HepG2 (cell line): Measurements from ENCODE around the gene DIPK1A. TPM values are rescaled to one million over a fixed set of nuclear protein-coding genes. Genes with fewer than 3 reads are reported as not detected.
A peak's percentile ranks its signal among the peaks of the same experiment; 100 is the strongest.

ENCODE experiments used
- ASH2L ChIP-seq: fragments of 300-600, 200-600 bp; sonication (generic); IDR thresholded peaks from 2 replicates; pipeline ENCODE4 v1.7.0; 2017; ENCODE audit warnings: low read depth, mild to moderate bottlenecking, moderate library complexity, mixed read lengths, low read length; ENCODE audit not compliant: insufficient read length
- ATF1 ChIP-seq: IDR thresholded peaks from 2 replicates; pipeline ENCODE4 v1.6.1; 2016; ENCODE audit warnings: mild to moderate bottlenecking, control low read depth
- CENPX ChIP-seq: sonication (generic); formaldehyde crosslinking; IDR thresholded peaks from 2 replicates; pipeline ENCODE4 v1.9.0; 2021; ENCODE audit warnings: mild to moderate bottlenecking, missing genetic modification reagents, moderate library complexity
- ELF3 ChIP-seq: IDR thresholded peaks from 2 replicates; pipeline ENCODE4 v1.6.1; 2016; ENCODE audit warnings: missing genetic modification reagents, missing compliant biosample characterization
- FOXA1 ChIP-seq, 2 experiments: fragments of 450-650 bp in 1 of 2; sonication (generic) in 1 of 2; formaldehyde crosslinking in 1 of 2; IDR thresholded peaks; 2 replicates each; pipeline versions ENCODE4 v1.4.0 to v1.6.1; 2016 to 2020; ENCODE audit warnings: missing genetic modification reagents in 1 of 2
- FOXA3 ChIP-seq: IDR thresholded peaks from 2 replicates; pipeline ENCODE4 v1.6.1; 2016; ENCODE audit warnings: missing genetic modification reagents, missing compliant biosample characterization
- GLI4 ChIP-seq: sonication (generic); formaldehyde crosslinking; IDR thresholded peaks from 2 replicates; pipeline ENCODE4 v1.5.1; 2020; ENCODE audit warnings: missing genetic modification reagents, mild to moderate bottlenecking, moderate library complexity, borderline replicate concordance
- MAFG ChIP-seq: sonication (generic); formaldehyde crosslinking; IDR thresholded peaks from 2 replicates; pipeline ENCODE4 v1.5.1; 2020; ENCODE audit warnings: mild to moderate bottlenecking, missing genetic modification reagents
- PCBP1 ChIP-seq: fragments of 200-400 bp; formaldehyde crosslinking; IDR thresholded peaks from 2 replicates; pipeline ENCODE4 v1.6.1; 2017; ENCODE audit warnings: mild to moderate bottlenecking, low read depth, low read length, borderline replicate concordance
- RELA ChIP-seq: sonication (generic); formaldehyde crosslinking; IDR thresholded peaks from 2 replicates; pipeline ENCODE4 v1.4.0; 2020; ENCODE audit warnings: missing genetic modification reagents
- RORA ChIP-seq: sonication (generic); formaldehyde crosslinking; IDR thresholded peaks from 2 replicates; pipeline ENCODE4 v1.5.0; 2020; ENCODE audit warnings: mild to moderate bottlenecking, missing genetic modification reagents, moderate library complexity
- SNAPC2 ChIP-seq: sonication (generic); formaldehyde crosslinking; IDR thresholded peaks from 2 replicates; pipeline ENCODE4 v1.8.1; 2022; ENCODE audit warnings: mild to moderate bottlenecking, missing genetic modification reagents
- ZBTB3 ChIP-seq: sonication (generic); formaldehyde crosslinking; IDR thresholded peaks from 2 replicates; pipeline ENCODE4 v1.4.0; 2020; ENCODE audit warnings: low read depth, mild to moderate bottlenecking, moderate library complexity, missing genetic modification reagents, borderline replicate concordance
- ZMAT3 ChIP-seq: sonication (generic); formaldehyde crosslinking; conservative IDR thresholded peaks from 2 replicates; pipeline ENCODE4 v1.7.0; 2021; ENCODE audit warnings: missing genetic modification reagents
- ZNF124 ChIP-seq: sonication (generic); formaldehyde crosslinking; IDR thresholded peaks from 2 replicates; pipeline ENCODE4 v1.4.0; 2020; ENCODE audit warnings: missing genetic modification reagents
- ZNF256 ChIP-seq: sonication (generic); formaldehyde crosslinking; conservative IDR thresholded peaks from 2 replicates; pipeline ENCODE4 v1.4.0; 2020; ENCODE audit warnings: missing genetic modification reagents
- ZSCAN30 ChIP-seq: sonication (generic); formaldehyde crosslinking; IDR thresholded peaks from 2 replicates; pipeline ENCODE4 v1.5.0; 2020; ENCODE audit warnings: mild to moderate bottlenecking, missing genetic modification reagents
- polyA plus RNA-seq, 8 experiments: library from polyadenylated mRNA; depleted of rRNA in 3 of 8; stranded (reverse) in 7 of 8; unstranded in 1 of 8; fragments of >200 nt; fragmentation: Illumina TruSeq in 4 of 8; extraction: Trizol in 4 of 8; gene quantifications; 2 replicates each; pipeline versions ENCODE4 v1.2.1 to v1.2.3, GENCODE V29; 2011 to 2016; ENCODE audit warnings: low read depth in 4 of 8, missing spikeins in 1 of 8, mixed read lengths in 1 of 8; ENCODE audit not compliant: insufficient read depth in 1 of 8
- total RNA-seq, 5 experiments: library from RNA; depleted of rRNA; stranded (reverse); fragments of >200 nt; fragmentation: Illumina TruSeq; extraction: Trizol; gene quantifications; 2 replicates each; pipeline ENCODE4 v1.2.3, GENCODE V29; 2016; ENCODE audit warnings: low read depth in 1 of 5
- TF ChIP-seq, protein P1 (sequence below): sonication (generic); formaldehyde crosslinking; IDR thresholded peaks from 2 replicates; pipeline ENCODE4 v1.5.0; 2020; ENCODE audit warnings: mild to moderate bottlenecking, missing genetic modification reagents
- TF ChIP-seq, protein P2 (sequence below): sonication (generic); formaldehyde crosslinking; IDR thresholded peaks from 2 replicates; pipeline ENCODE4 v1.5.1; 2020; ENCODE audit warnings: missing genetic modification reagents, mild to moderate bottlenecking, borderline replicate concordance
- TF ChIP-seq, protein P3 (sequence below): IDR thresholded peaks from 2 replicates; pipeline ENCODE4 v1.4.0; 2020; ENCODE audit warnings: mild to moderate bottlenecking, missing genetic modification reagents

DIPK1A gene
- total and polyA plus RNA-seq, 2 of the 13 experiments (the other 11 are each of a cell fraction or from before 2014, with no cell fraction given), result 8.4 TPM

GRCh38 chr1:92995441-92996430, 34.5 kb upstream of the DIPK1A start (continued):
- TF ChIP-seq ATF1 (no peak), RORA (CRISPR knock-in tag) (no peak), FOXA3 (peak; percentile 52; the same call in 1 of the 2 replicates), ZMAT3 (no peak), ELF3 (peak; percentile 58; the same call in 1 of the 2 replicates), MAFG (CRISPR knock-in tag) (no peak), RELA (CRISPR knock-in tag) (no peak), GLI4 (CRISPR knock-in tag) (no peak), ZNF124 (CRISPR knock-in tag) (no peak), ZSCAN30 (CRISPR knock-in tag) (no peak), ZBTB3 (no peak), SNAPC2 (CRISPR knock-in tag) (no peak), ASH2L (no peak), PCBP1 (no peak), ZNF256 (CRISPR knock-in tag) (no peak), FOXA1 (IDR thresholded peaks at IDR 0.05) (no peak), FOXA1 (CRISPR knock-in tag; IDR thresholded peaks at IDR 0.05) (0 out of 2 replicates have a peak, but pooled peaks have one; percentile 21), CENPX (CRISPR knock-in tag) (no peak)
- TF ChIP-seq, protein P1, sequence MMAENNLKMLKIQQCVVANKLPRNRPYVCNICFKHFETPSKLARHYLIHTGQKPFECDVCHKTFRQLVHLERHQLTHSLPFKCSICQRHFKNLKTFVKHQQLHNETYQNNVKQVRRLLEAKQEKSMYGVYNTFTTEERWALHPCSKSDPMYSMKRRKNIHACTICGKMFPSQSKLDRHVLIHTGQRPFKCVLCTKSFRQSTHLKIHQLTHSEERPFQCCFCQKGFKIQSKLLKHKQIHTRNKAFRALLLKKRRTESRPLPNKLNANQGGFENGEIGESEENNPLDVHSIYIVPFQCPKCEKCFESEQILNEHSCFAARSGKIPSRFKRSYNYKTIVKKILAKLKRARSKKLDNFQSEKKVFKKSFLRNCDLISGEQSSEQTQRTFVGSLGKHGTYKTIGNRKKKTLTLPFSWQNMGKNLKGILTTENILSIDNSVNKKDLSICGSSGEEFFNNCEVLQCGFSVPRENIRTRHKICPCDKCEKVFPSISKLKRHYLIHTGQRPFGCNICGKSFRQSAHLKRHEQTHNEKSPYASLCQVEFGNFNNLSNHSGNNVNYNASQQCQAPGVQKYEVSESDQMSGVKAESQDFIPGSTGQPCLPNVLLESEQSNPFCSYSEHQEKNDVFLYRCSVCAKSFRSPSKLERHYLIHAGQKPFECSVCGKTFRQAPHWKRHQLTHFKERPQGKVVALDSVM (CRISPR knock-in tag), result no peak
- TF ChIP-seq, protein P2, sequence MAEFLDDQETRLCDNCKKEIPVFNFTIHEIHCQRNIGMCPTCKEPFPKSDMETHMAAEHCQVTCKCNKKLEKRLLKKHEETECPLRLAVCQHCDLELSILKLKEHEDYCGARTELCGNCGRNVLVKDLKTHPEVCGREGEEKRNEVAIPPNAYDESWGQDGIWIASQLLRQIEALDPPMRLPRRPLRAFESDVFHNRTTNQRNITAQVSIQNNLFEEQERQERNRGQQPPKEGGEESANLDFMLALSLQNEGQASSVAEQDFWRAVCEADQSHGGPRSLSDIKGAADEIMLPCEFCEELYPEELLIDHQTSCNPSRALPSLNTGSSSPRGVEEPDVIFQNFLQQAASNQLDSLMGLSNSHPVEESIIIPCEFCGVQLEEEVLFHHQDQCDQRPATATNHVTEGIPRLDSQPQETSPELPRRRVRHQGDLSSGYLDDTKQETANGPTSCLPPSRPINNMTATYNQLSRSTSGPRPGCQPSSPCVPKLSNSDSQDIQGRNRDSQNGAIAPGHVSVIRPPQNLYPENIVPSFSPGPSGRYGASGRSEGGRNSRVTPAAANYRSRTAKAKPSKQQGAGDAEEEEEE (CRISPR knock-in tag), result no peak
- TF ChIP-seq, protein P3, sequence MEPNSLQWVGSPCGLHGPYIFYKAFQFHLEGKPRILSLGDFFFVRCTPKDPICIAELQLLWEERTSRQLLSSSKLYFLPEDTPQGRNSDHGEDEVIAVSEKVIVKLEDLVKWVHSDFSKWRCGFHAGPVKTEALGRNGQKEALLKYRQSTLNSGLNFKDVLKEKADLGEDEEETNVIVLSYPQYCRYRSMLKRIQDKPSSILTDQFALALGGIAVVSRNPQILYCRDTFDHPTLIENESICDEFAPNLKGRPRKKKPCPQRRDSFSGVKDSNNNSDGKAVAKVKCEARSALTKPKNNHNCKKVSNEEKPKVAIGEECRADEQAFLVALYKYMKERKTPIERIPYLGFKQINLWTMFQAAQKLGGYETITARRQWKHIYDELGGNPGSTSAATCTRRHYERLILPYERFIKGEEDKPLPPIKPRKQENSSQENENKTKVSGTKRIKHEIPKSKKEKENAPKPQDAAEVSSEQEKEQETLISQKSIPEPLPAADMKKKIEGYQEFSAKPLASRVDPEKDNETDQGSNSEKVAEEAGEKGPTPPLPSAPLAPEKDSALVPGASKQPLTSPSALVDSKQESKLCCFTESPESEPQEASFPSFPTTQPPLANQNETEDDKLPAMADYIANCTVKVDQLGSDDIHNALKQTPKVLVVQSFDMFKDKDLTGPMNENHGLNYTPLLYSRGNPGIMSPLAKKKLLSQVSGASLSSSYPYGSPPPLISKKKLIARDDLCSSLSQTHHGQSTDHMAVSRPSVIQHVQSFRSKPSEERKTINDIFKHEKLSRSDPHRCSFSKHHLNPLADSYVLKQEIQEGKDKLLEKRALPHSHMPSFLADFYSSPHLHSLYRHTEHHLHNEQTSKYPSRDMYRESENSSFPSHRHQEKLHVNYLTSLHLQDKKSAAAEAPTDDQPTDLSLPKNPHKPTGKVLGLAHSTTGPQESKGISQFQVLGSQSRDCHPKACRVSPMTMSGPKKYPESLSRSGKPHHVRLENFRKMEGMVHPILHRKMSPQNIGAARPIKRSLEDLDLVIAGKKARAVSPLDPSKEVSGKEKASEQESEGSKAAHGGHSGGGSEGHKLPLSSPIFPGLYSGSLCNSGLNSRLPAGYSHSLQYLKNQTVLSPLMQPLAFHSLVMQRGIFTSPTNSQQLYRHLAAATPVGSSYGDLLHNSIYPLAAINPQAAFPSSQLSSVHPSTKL, result 0 out of 2 replicates have a peak, but pooled peaks have one; percentile 18
